ENCODE results near the gene ATF2.

ATF2 gene

GRCh38 chr2:175074478-175074877, 93.5 kb downstream of the ATF2 start:
- no peak for DNase-seq

- DNase-seq = no peak
Observed at GRCh38 chr2:175068534-175068933, 99.5 kb downstream of the ATF2 start.

GRCh38 chr2:175066411-175066810, 101.6 kb downstream of the ATF2 start:
- no peak for DNase-seq

GRCh38 chr2:175064797-175065196, 103.2 kb downstream of the ATF2 start:
- DNase-seq = no peak

GRCh38 chr2:175063741-175064140, 104.3 kb downstream of the ATF2 start:
- no peak for DNase-seq

- no peak for DNase-seq
Observed at GRCh38 chr2:175062787-175063585, 105.0 kb downstream of the ATF2 start.

- DNase-seq = no peak
Observed at GRCh38 chr2:175057078-175057685, 110.8 kb downstream of the ATF2 start.

GRCh38 chr2:175055993-175056392, 112.0 kb downstream of the ATF2 start:
- DNase-seq = no peak

- no peak for DNase-seq
Observed at GRCh38 chr2:175054340-175054739, 113.7 kb downstream of the ATF2 start.

GRCh38 chr2:175049661-175050060, 118.3 kb downstream of the ATF2 start:
- no peak for DNase-seq

GRCh38 chr2:175048275-175048674, 119.7 kb downstream of the ATF2 start:
- DNase-seq = peak in 1 of 2 donors; percentile 6

- no peak for DNase-seq
Observed at GRCh38 chr2:175039490-175039889, 128.5 kb downstream of the ATF2 start.

GRCh38 chr2:175039031-175039430, 129.0 kb downstream of the ATF2 start:
- DNase-seq = no peak

GRCh38 chr2:175037941-175038340, 130.1 kb downstream of the ATF2 start:
- DNase-seq = no peak

- peak; percentile 29 to 46 for DNase-seq
Observed at GRCh38 chr2:175036582-175037018, 131.4 kb downstream of the ATF2 start.

GRCh38 chr2:175035806-175036205, 132.2 kb downstream of the ATF2 start:
- DNase-seq = no peak

- DNase-seq = peak; percentile 59 to 75
Observed at GRCh38 chr2:175034716-175035115, 133.3 kb downstream of the ATF2 start.

- peak in 1 of 2 donors; percentile 22 for DNase-seq
Observed at GRCh38 chr2:175030380-175031271, 137.4 kb downstream of the ATF2 start.

- DNase-seq = no peak
Observed at GRCh38 chr2:175027755-175028154, 140.2 kb downstream of the ATF2 start.

- no peak for DNase-seq
Observed at GRCh38 chr2:175026385-175026784, 141.6 kb downstream of the ATF2 start.

GRCh38 chr2:175025946-175026345, 142.1 kb downstream of the ATF2 start:
- no peak for DNase-seq

GRCh38 chr2:175025233-175025632, 142.8 kb downstream of the ATF2 start:
- DNase-seq = no peak

- DNase-seq = no peak
Observed at GRCh38 chr2:175022923-175023322, 145.1 kb downstream of the ATF2 start.

Data from inflammatory macrophage treated with lipopolysaccharide for 1 hour (primary cell).